Thoracic aorta (tissue), 2 donors: ENCODE data around the gene R3HDM1. TPM values are rescaled to one million over a fixed set of nuclear protein-coding genes. Genes with fewer than 3 reads are reported as not detected.

Experiments
- ATAC-seq: fragments of 150-250 bp; one replicate; pipeline ENCODE4 v1.8.0; 2017; ENCODE audit warnings: low read depth; ENCODE audit not compliant: insufficient number of reproducible peaks, low FRiP score
- DNase-seq: peaks from one replicate; pipeline ENCODE4 v3.0.0-alpha.2; 2020; ENCODE audit warnings: low spot score
- H3K27ac ChIP-seq, 2 donors: fragments of 200-600 bp; sonication (generic); 1 replicate in 1 of 2; 2 replicates in 1 of 2; pipeline ENCODE4 v1.5.1; 2016; ENCODE audit warnings: mild to moderate bottlenecking in 2 of 2, moderate library complexity in 2 of 2
- H3K27me3 ChIP-seq: fragments of 200-600 bp; sonication (generic); replicated peaks from 2 replicates; pipeline ENCODE4 v1.6.0; 2016; ENCODE audit warnings: mild to moderate bottlenecking; ENCODE audit not compliant: insufficient read depth
- H3K36me3 ChIP-seq: fragments of 200-600 bp; sonication (generic); one replicate; pipeline ENCODE4 v1.5.1; 2016
- H3K4me1 ChIP-seq, 2 donors: fragments of 200-600 bp; sonication (generic); 1 replicate in 1 of 2; 2 replicates in 1 of 2; pipeline versions ENCODE4 v1.5.1 to v1.6.0; 2016; ENCODE audit warnings: low read depth in 2 of 2, mild to moderate bottlenecking in 1 of 2; ENCODE audit not compliant: control insufficient read depth in 1 of 2
- H3K4me3 ChIP-seq: fragments of 200-600 bp; sonication (generic); 2 replicates; pipeline ENCODE4 v1.5.1; 2016; ENCODE audit warnings: mild to moderate bottlenecking
- H3K9me3 ChIP-seq: fragments of 200-600 bp; sonication (generic); 2 replicates; pipeline ENCODE4 v1.5.1; 2016
- CTCF ChIP-seq: fragments of 200-600 bp; sonication (generic); IDR thresholded peaks from one replicate; pipeline ENCODE4 v1.5.1; 2019; ENCODE audit warnings: antibody characterized with exemption
- total RNA-seq, 2 donors: library from RNA; depleted of rRNA; stranded (reverse); fragments of >200 nt; gene quantifications; one replicate each; pipeline versions ENCODE4 v1.1.0 to v1.2.3, GENCODE V29; 2016

The R3HDM1 gene
- total RNA-seq, 2 donors from 2014 or later = 29.8 to 76.6 TPM

- DNase-seq (no peak), ATAC-seq (no peak)
- no peaks in the 10 kb centered on the region for H3K27me3 ChIP-seq
- no peaks in the 10 kb centered on the region for H3K36me3 ChIP-seq
- H3K4me1 ChIP-seq = no peaks in the 10 kb centered on the region
- H3K4me3 ChIP-seq = no peak overlapping the region
- no peak overlapping the region for H3K27ac ChIP-seq
- TF ChIP-seq CTCF = no peak
- H3K9me3 ChIP-seq = no peaks in the 10 kb centered on the region
Measured at GRCh38 chr2:135561925-135562324, 30.6 kb downstream of the R3HDM1 start.

GRCh38 chr2:135563793-135564192 is 32.5 kb downstream of the R3HDM1 start:
- H3K27ac ChIP-seq = no peak overlapping the region

GRCh38 chr2:135570884-135571283 is 39.6 kb downstream of the R3HDM1 start:
- Histone ChIP-seq H3K27me3 (no peaks in the 10 kb centered on the region), H3K4me3 (no peak overlapping the region), H3K36me3 (peaks cover 7% of the 10 kb centered on the region), H3K9me3 (no peaks in the 10 kb centered on the region), H3K27ac (no peak overlapping the region), H3K4me1 (no peaks in the 10 kb centered on the region)
- ATAC-seq = no peak
- no peak for TF ChIP-seq CTCF
- no peak for DNase-seq

More at GRCh38 chr2:135563793-135564192, 32.5 kb downstream of the R3HDM1 start:
- no peaks in the 10 kb centered on the region for H3K27me3 ChIP-seq
- ATAC-seq (no peak), DNase-seq (no peak)
- H3K4me1 ChIP-seq = no peaks in the 10 kb centered on the region
- H3K4me3 ChIP-seq = no peak overlapping the region
- no peak for TF ChIP-seq CTCF
- no peaks in the 10 kb centered on the region for H3K9me3 ChIP-seq
- no peaks in the 10 kb centered on the region for H3K36me3 ChIP-seq

GRCh38 chr2:135573620-135574019 is 42.3 kb downstream of the R3HDM1 start:
- ATAC-seq = no peak
- Histone ChIP-seq H3K4me1 (no peaks in the 10 kb centered on the region), H3K27me3 (no peaks in the 10 kb centered on the region), H3K4me3 (no peak overlapping the region), H3K9me3 (no peaks in the 10 kb centered on the region), H3K36me3 (peaks cover 7% of the 10 kb centered on the region), H3K27ac (no peak overlapping the region)
- no peak for TF ChIP-seq CTCF
- no peak for DNase-seq

GRCh38 chr2:135581282-135581681 is 50.0 kb downstream of the R3HDM1 start:
- no peaks in the 10 kb centered on the region for H3K36me3 ChIP-seq
- H3K27ac ChIP-seq = no peak overlapping the region
- H3K9me3 ChIP-seq = no peaks in the 10 kb centered on the region
- no peak for TF ChIP-seq CTCF
- DNase-seq = no peak
- H3K4me3 ChIP-seq = no peak overlapping the region
- no peak for ATAC-seq
- no peaks in the 10 kb centered on the region for H3K27me3 ChIP-seq
- H3K4me1 ChIP-seq = peaks cover 0 to 4% of the 10 kb centered on the region in 2 donors
